OCI-LY7 (cell line): ENCODE results near the gene ZCCHC8. TPM values are rescaled to one million over a fixed set of nuclear protein-coding genes. Genes with fewer than 3 reads are reported as not detected.

Experiments used
- BruUV-seq: library from RNA; stranded (reverse); fragments of 400-500 nt; replicated peaks from 2 replicates; lab custom pipeline; 2021; lab: Mats Ljungman, UMichigan
- CTCF ChIA-PET: fragments of 300-600 bp; sonication (Branson Sonifier 250); formaldehyde crosslinking; loops from one replicate; lab custom pipeline; 2022; ENCODE audit warnings: antibody characterized with exemption; ENCODE audit not compliant: unreplicated experiment; lab: Charles Lee
- POLR2A ChIA-PET: fragments of 300-600 bp; sonication (Branson Sonifier 250); formaldehyde crosslinking; loops from one replicate; lab custom pipeline; 2022; ENCODE audit warnings: antibody characterized with exemption; lab: Charles Lee
- DNase-seq: peaks from one replicate; pipeline ENCODE4 v3.0.0-alpha.2; 2015; ENCODE audit warnings: low spot score
- H2AFZ ChIP-seq: fragments of 200-600 bp; sonication (generic), shearing (Covaris generic); 2 replicates; pipeline ENCODE4 v1.6.1; 2014; ENCODE audit warnings: mild to moderate bottlenecking, antibody characterized with exemption, low read length, moderate library complexity
- H3K27ac ChIP-seq: fragments of 200-600 bp; sonication (generic); 2 replicates; pipeline ENCODE4 v1.5.1; 2014; ENCODE audit warnings: mixed run types, low read depth, mild to moderate bottlenecking, moderate library complexity, low read length, inconsistent platforms; ENCODE audit not compliant: poor library complexity, severe bottlenecking
- H3K36me3 ChIP-seq: fragments of 200-600 bp; sonication (generic); 2 replicates; pipeline ENCODE4 v1.6.1; 2014; ENCODE audit warnings: mild to moderate bottlenecking, antibody characterized with exemption, low read length, moderate library complexity, mixed read lengths; ENCODE audit not compliant: insufficient read depth
- H3K4me1 ChIP-seq: fragments of 200-600 bp; sonication (generic); 2 replicates; pipeline ENCODE4 v1.5.1; 2014; ENCODE audit warnings: mild to moderate bottlenecking, low read length; ENCODE audit not compliant: insufficient read depth, poor library complexity, severe bottlenecking
- H3K4me2 ChIP-seq: fragments of 200-600 bp; sonication (generic); 2 replicates; pipeline ENCODE4 v1.6.1; 2014; ENCODE audit warnings: mild to moderate bottlenecking, low read length
- H3K4me3 ChIP-seq: fragments of 200-600 bp; sonication (generic); 2 replicates; pipeline ENCODE4 v1.5.1; 2014; ENCODE audit warnings: mild to moderate bottlenecking, low read depth, low read length; ENCODE audit not compliant: poor library complexity, severe bottlenecking
- H3K79me2 ChIP-seq: fragments of 200-600 bp; sonication (generic); 2 replicates; pipeline ENCODE4 v1.6.1; 2016; ENCODE audit warnings: low read depth, mild to moderate bottlenecking, low read length, moderate library complexity, mixed read lengths; ENCODE audit not compliant: insufficient read depth
- H3K9me2 ChIP-seq: fragments of 200-600 bp; sonication (generic); 2 replicates; pipeline ENCODE4 v1.6.1; 2016; ENCODE audit warnings: mild to moderate bottlenecking, low read length, mixed read lengths; ENCODE audit not compliant: insufficient read depth
- H3K9me3 ChIP-seq: fragments of 200-600 bp; sonication (generic); 2 replicates; pipeline ENCODE4 v1.6.1; 2014; ENCODE audit warnings: mild to moderate bottlenecking, mixed run types, low read length, mixed read lengths
- H4K20me1 ChIP-seq: fragments of 200-600 bp; sonication (generic); 2 replicates; pipeline ENCODE4 v1.6.1; 2014; ENCODE audit warnings: mild to moderate bottlenecking, antibody characterized with exemption, low read length, moderate library complexity, mixed read lengths; ENCODE audit not compliant: insufficient read depth
- CTCF ChIP-seq: fragments of 200-600 bp; sonication (generic); conservative IDR thresholded peaks from 2 replicates; pipeline ENCODE4 v1.5.1; 2014; ENCODE audit warnings: mild to moderate bottlenecking, antibody characterized with exemption, low read length, moderate library complexity, mixed read lengths
- EZH2phosphoT487 ChIP-seq: fragments of 200-600 bp; sonication (generic); IDR thresholded peaks from 2 replicates; pipeline ENCODE4 v1.6.1; 2018; ENCODE audit warnings: low read depth, borderline replicate concordance, mild to moderate bottlenecking, mixed run types, antibody characterized with exemption, low read length, moderate library complexity, mixed read lengths
- intact Hi-C: fragments of 100-400 bp; cut with micrococcal nuclease; formaldehyde crosslinking; loops from one replicate; pipeline ENCODE4 v1.10.0; 2022; ENCODE audit not compliant: unreplicated experiment
- total RNA-seq, 2 experiments: library from RNA; depleted of rRNA in 1 of 2; stranded (reverse); fragments of >200 nt in 1 of 2; shearing (Covaris generic) in 1 of 2; gene quantifications; 2 replicates each; pipeline ENCODE4 v1.2.3, GENCODE V29; 2014 to 2022

The ZCCHC8 gene
- total RNA-seq, 2 experiments from 2014 or later = 46.9 to 68.6 TPM

DNA sequence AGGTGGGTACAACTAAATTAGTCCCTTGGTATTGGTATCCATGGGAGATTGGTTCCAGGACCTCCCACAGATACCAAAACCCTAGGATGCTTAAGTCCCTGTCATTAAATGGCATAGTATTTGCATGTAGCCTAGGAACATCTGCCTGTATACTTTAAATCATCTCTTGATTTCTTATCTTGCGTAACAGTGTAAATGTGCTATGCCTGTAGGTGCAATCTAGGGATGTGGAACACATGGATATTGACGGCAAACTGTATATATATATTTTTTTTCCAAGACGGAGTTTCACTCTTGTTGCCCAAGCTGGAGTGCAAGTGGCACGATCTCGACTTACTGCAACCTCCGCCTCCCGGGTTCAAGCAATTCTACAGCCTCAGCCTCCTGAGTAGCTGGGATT lies 27.9 kb upstream of the ZCCHC8 start:
- H3K36me3 ChIP-seq = peaks cover 78% of the 10 kb centered on the region
- DNase-seq = no peak
- H3K4me2 ChIP-seq = peak overlapping the region; percentile 88
- H2AFZ ChIP-seq = no peak overlapping the region
- CTCF ChIA-PET = no interaction called here
- no TSS peak for BruUV-seq
- H3K9me3 ChIP-seq = no peaks in the 10 kb centered on the region
- peak overlapping the region; percentile 99 for H3K4me3 ChIP-seq
- POLR2A ChIA-PET = interaction anchor here (0.6 to 1.9 kb wide), 3 partner anchors 9 to 28 kb away, joined by 3 to 11 read pairs (median 3); partner anchors contain the start of gene ZCCHC8
- H3K9me2 ChIP-seq = no peaks in the 10 kb centered on the region
- peaks cover 83% of the 10 kb centered on the region for H3K79me2 ChIP-seq
- peaks cover 36% of the 10 kb centered on the region for H3K4me1 ChIP-seq
- intact Hi-C loops = loop anchor here (10.0 kb wide), 1 partner anchor 836 kb away; the partner anchor contains the start of gene SBNO1
- peak overlapping the region; percentile 92 for H3K27ac ChIP-seq
- peaks cover 22% of the 10 kb centered on the region for H4K20me1 ChIP-seq
- TF ChIP-seq CTCF (no peak), EZH2phosphoT487 (no peak)

GRCh38 chr12:122527478-122527944 lies 26.8 kb upstream of the ZCCHC8 start:
- H3K4me2 ChIP-seq = peak overlapping the region; percentile 88
- H2AFZ ChIP-seq = peak overlapping the region; percentile 22; the same call in 1 of the 2 replicates
- H3K4me3 ChIP-seq = peak overlapping the region; percentile 99
- peaks cover 78% of the 10 kb centered on the region for H3K36me3 ChIP-seq
- no peaks in the 10 kb centered on the region for H3K9me3 ChIP-seq
- no peaks in the 10 kb centered on the region for H3K9me2 ChIP-seq
- peak overlapping the region; percentile 92 for H3K27ac ChIP-seq
- peaks cover 32% of the 10 kb centered on the region for H4K20me1 ChIP-seq
- ChIA-PET POLR2A (interaction anchor here (0.6 to 2.7 kb wide), 5 partner anchors 10 to 909 kb away, joined by 3 to 37 read pairs (median 4); partner anchors contain the start of gene ZCCHC8), CTCF (no interaction called here)
- BruUV-seq = TSS peak; percentile 88
- H3K4me1 ChIP-seq = peaks cover 47% of the 10 kb centered on the region
- TF ChIP-seq EZH2phosphoT487 = no peak
- no peak for TF ChIP-seq CTCF
- intact Hi-C loops = loop anchor here (1.0 to 10.0 kb wide), 4 partner anchors 27 to 837 kb away; partner anchors contain the start of genes DENR, SBNO1 and ZCCHC8
- DNase-seq = peak; percentile 77
- H3K79me2 ChIP-seq = peaks cover 91% of the 10 kb centered on the region
